OCI-LY7 (cell line): Measurements from ENCODE around the gene RPH3AL.

ENCODE experiments used
- CTCF ChIP-seq: fragments of 200-600 bp; sonication (generic); conservative IDR thresholded peaks from 2 replicates; pipeline ENCODE4 v1.5.1; 2014; ENCODE audit warnings: mild to moderate bottlenecking, antibody characterized with exemption, low read length, moderate library complexity, mixed read lengths
- EZH2phosphoT487 ChIP-seq: fragments of 200-600 bp; sonication (generic); IDR thresholded peaks from 2 replicates; pipeline ENCODE4 v1.6.1; 2018; ENCODE audit warnings: low read depth, borderline replicate concordance, mild to moderate bottlenecking, mixed run types, antibody characterized with exemption, low read length, moderate library complexity, mixed read lengths

GRCh38 chr17:246851-247421, 105.7 kb downstream of the RPH3AL start:
- no peak for TF ChIP-seq CTCF
- no peak for TF ChIP-seq EZH2phosphoT487
